KMS-11 (cell line): Measurements from ENCODE around the gene ERCC1.
"Not testable (repeated sequence)": the region's sequence is repeated elsewhere in the genome, so short reads cannot be mapped to it uniquely, and the experiment has no call there.

Experiments used
- H2AFZ ChIP-seq: fragments of 200-600 bp; sonication (generic); 2 replicates; pipeline ENCODE4 v1.6.1; 2016; ENCODE audit warnings: antibody characterized with exemption, mixed run types, low read depth
- H3K27ac ChIP-seq: fragments of 200-600 bp; sonication (generic); 2 replicates; pipeline ENCODE4 v1.6.1; 2016; ENCODE audit warnings: mild to moderate bottlenecking, mixed run types
- H3K27me3 ChIP-seq: fragments of 200-600 bp; sonication (generic); 2 replicates; pipeline ENCODE4 v1.6.1; 2017; ENCODE audit warnings: mild to moderate bottlenecking, low read depth, mixed run types, moderate library complexity; ENCODE audit not compliant: insufficient read depth
- H3K36me3 ChIP-seq: fragments of 200-600 bp; sonication (generic); 2 replicates; pipeline ENCODE4 v1.6.1; 2017; ENCODE audit warnings: mild to moderate bottlenecking, mixed run types; ENCODE audit not compliant: insufficient read depth
- H3K4me1 ChIP-seq: fragments of 200-600 bp; sonication (generic); 2 replicates; pipeline ENCODE4 v1.6.1; 2016; ENCODE audit warnings: mild to moderate bottlenecking, low read depth, mixed run types; ENCODE audit not compliant: poor library complexity, severe bottlenecking
- H3K4me2 ChIP-seq: fragments of 200-600 bp; sonication (generic); 2 replicates; pipeline ENCODE4 v1.7.0; 2016; ENCODE audit warnings: mild to moderate bottlenecking, mixed run types
- H3K4me3 ChIP-seq: fragments of 200-600 bp; sonication (generic); IDR thresholded peaks from 2 replicates; pipeline ENCODE4 v1.6.1; 2017; ENCODE audit warnings: low read depth, low read length, mixed read lengths; ENCODE audit not compliant: insufficient read depth
- H3K79me2 ChIP-seq: fragments of 200-600 bp; sonication (generic); 2 replicates; pipeline ENCODE4 v1.6.1; 2016; ENCODE audit warnings: low read depth, mixed run types; ENCODE audit not compliant: insufficient read depth
- H3K9ac ChIP-seq: fragments of 200-600 bp; sonication (generic); 2 replicates; pipeline ENCODE4 v1.6.1; 2016; ENCODE audit warnings: mild to moderate bottlenecking, mixed run types
- H4K20me1 ChIP-seq: fragments of 200-600 bp; sonication (generic); 2 replicates; pipeline ENCODE4 v1.6.1; 2016; ENCODE audit warnings: mild to moderate bottlenecking, mixed run types; ENCODE audit not compliant: insufficient read depth
- CTCF ChIP-seq: fragments of 200-600 bp; sonication (generic); conservative IDR thresholded peaks from 2 replicates; pipeline ENCODE4 v1.6.1; 2017; ENCODE audit warnings: low read depth, mild to moderate bottlenecking, antibody characterized with exemption, low read length, moderate library complexity, mixed read lengths

Gene ERCC1

GRCh38 chr19:45417151-45417550 is 6.6 kb downstream of the ERCC1 start:
- Histone ChIP-seq H2AFZ (no peak overlapping the region), H3K79me2 (peaks cover 9% of the 10 kb centered on the region; the same call in 1 of the 2 replicates), H3K27me3 (no peaks in the 10 kb centered on the region), H3K4me3 (no peak overlapping the region), H3K9ac (no peak overlapping the region), H3K36me3 (no peaks in the 10 kb centered on the region), H3K4me2 (no peak overlapping the region), H4K20me1 (no peaks in the 10 kb centered on the region), H3K4me1 (peaks cover 45% of the 10 kb centered on the region), H3K27ac (no peak overlapping the region)
- no peak for TF ChIP-seq CTCF

GRCh38 chr19:45414468-45414867 is 9.2 kb downstream of the ERCC1 start:
- Histone ChIP-seq H3K4me2 (no peak overlapping the region), H3K27ac (no peak overlapping the region), H3K36me3 (no peaks in the 10 kb centered on the region)

GRCh38 chr19:45413497-45413896 is 10.2 kb downstream of the ERCC1 start:
- Histone ChIP-seq H3K27ac (no peak overlapping the region), H3K4me1 (peaks cover 10% of the 10 kb centered on the region), H3K4me3 (no peak overlapping the region), H3K9ac (no peak overlapping the region), H3K79me2 (peaks cover 13% of the 10 kb centered on the region; the same call in 1 of the 2 replicates), H3K27me3 (no peaks in the 10 kb centered on the region), H3K36me3 (no peaks in the 10 kb centered on the region), H2AFZ (no peak overlapping the region), H3K4me2 (no peak overlapping the region), H4K20me1 (no peaks in the 10 kb centered on the region)
- no peak for TF ChIP-seq CTCF

More at GRCh38 chr19:45414468-45414867, 9.2 kb downstream of the ERCC1 start:
- Histone ChIP-seq H4K20me1 (no peaks in the 10 kb centered on the region), H3K4me3 (no peak overlapping the region), H3K9ac (no peak overlapping the region), H2AFZ (no peak overlapping the region), H3K27me3 (no peaks in the 10 kb centered on the region), H3K4me1 (peaks cover 20% of the 10 kb centered on the region), H3K79me2 (0 out of 2 replicates have a peak, but pooled peaks cover 4% of the 10 kb centered on the region)
- TF ChIP-seq CTCF, result no peak

- H2AFZ ChIP-seq, H4K20me1 ChIP-seq, H3K4me2 ChIP-seq, H3K9ac ChIP-seq, H3K36me3 ChIP-seq, H3K27me3 ChIP-seq, H3K27ac ChIP-seq, H3K4me3 ChIP-seq: not testable (repeated sequence)
- Histone ChIP-seq H3K79me2 (peaks cover 26% of the 10 kb centered on the region), H3K4me1 (peaks cover 10% of the 10 kb centered on the region)
These were observed 13.4 kb downstream of the ERCC1 start for GRCh38 chr19:45410330-45410729.

GRCh38 chr19:45409557-45409920 is 14.2 kb downstream of the ERCC1 start:
- Histone ChIP-seq H3K4me2 (no peak overlapping the region), H2AFZ (no peak overlapping the region), H3K27ac (no peak overlapping the region), H3K27me3 (no peaks in the 10 kb centered on the region), H3K79me2 (peaks cover 26% of the 10 kb centered on the region), H3K36me3 (no peaks in the 10 kb centered on the region), H4K20me1 (no peaks in the 10 kb centered on the region), H3K4me1 (peaks cover 10% of the 10 kb centered on the region), H3K9ac (no peak overlapping the region), H3K4me3 (no peak overlapping the region)
- no peak for TF ChIP-seq CTCF
